Measurements from ENCODE around the gene ESRRA. TPM values are rescaled to one million over a fixed set of nuclear protein-coding genes. Genes with fewer than 3 reads are reported as not detected.

The ESRRA gene
- total and polyA plus RNA-seq, 4 donors: 10.8 to 88.4 (median 73.0) TPM

GRCh38 chr11:64258946-64259532 is 46.3 kb upstream of the ESRRA start:
- TF ChIP-seq CTCF (IDR thresholded peaks at IDR 0.05; ENCODE audit: control extremely low read depth, extremely low read depth): no peak
- Histone ChIP-seq H3K9me3 (ENCODE audit: control insufficient read depth in 4 of 4, insufficient read depth in 3 of 4, low read length in 3 of 4) (no peaks in the 10 kb centered on the region), H3K27ac (ENCODE audit: low read depth in 1 of 2, low read length in 1 of 2) (no peak overlapping the region), H3K27me3 (ENCODE audit: control insufficient read depth in 3 of 3, insufficient read depth in 3 of 3, low read length in 2 of 3) (no peaks in the 10 kb centered on the region), H3K4me1 (ENCODE audit: control insufficient read depth in 5 of 5, insufficient read depth in 5 of 5, low read length in 5 of 5) (no peaks in the 10 kb centered on the region), H3K9ac (ENCODE audit: insufficient read depth in 1 of 2, low read length in 2 of 2) (no peak overlapping the region), H3K36me3 (ENCODE audit: control insufficient read depth in 4 of 4, insufficient read depth in 4 of 4, low read length in 4 of 4) (peaks cover 0 to 78% (median 16%) of the 10 kb centered on the region in 4 donors), H3K4me3 (no peak overlapping the region)
- ATAC-seq (ENCODE audit: insufficient read depth, low FRiP score) (no peak), DNase-seq (no peak)
- 93 to 96% methylated on average over 31 to 32 of the region's 32 CpGs for WGBS, 2 donors

- 83 to 93% methylated on average over 4 of the region's 4 CpGs for WGBS, 2 donors
- no peak for TF ChIP-seq CTCF (IDR thresholded peaks at IDR 0.05; ENCODE audit: control extremely low read depth, extremely low read depth)
- no peaks in the 10 kb centered on the region for H3K27me3 ChIP-seq (ENCODE audit: control insufficient read depth in 3 of 3, insufficient read depth in 3 of 3, low read length in 2 of 3)
- no peaks in the 10 kb centered on the region for H3K9me3 ChIP-seq (ENCODE audit: control insufficient read depth in 4 of 4, insufficient read depth in 3 of 4, low read length in 3 of 4)
- peaks cover 2 to 81% (median 16%) of the 10 kb centered on the region in 4 donors for H3K36me3 ChIP-seq (ENCODE audit: control insufficient read depth in 4 of 4, insufficient read depth in 4 of 4, low read length in 4 of 4)
- no peak overlapping the region for H3K27ac ChIP-seq (ENCODE audit: low read depth in 1 of 2, low read length in 1 of 2)
- no peak overlapping the region for H3K4me3 ChIP-seq
- no peaks in the 10 kb centered on the region for H3K4me1 ChIP-seq (ENCODE audit: control insufficient read depth in 5 of 5, insufficient read depth in 5 of 5, low read length in 5 of 5)
- no peak for ATAC-seq (ENCODE audit: insufficient read depth, low FRiP score)
- no peak for DNase-seq
- H3K9ac ChIP-seq (ENCODE audit: insufficient read depth in 1 of 2, low read length in 2 of 2): no peak overlapping the region
These were observed 45.7 kb upstream of the ESRRA start for GRCh38 chr11:64259533-64260067.

GRCh38 chr11:64260147-64260708 is 45.1 kb upstream of the ESRRA start:
- TF ChIP-seq CTCF (IDR thresholded peaks at IDR 0.05; ENCODE audit: control extremely low read depth, extremely low read depth): no peak
- no peak for DNase-seq

More at GRCh38 chr11:64260147-64260708, 45.1 kb upstream of the ESRRA start:
- Histone ChIP-seq H3K4me1 (ENCODE audit: control insufficient read depth in 5 of 5, insufficient read depth in 5 of 5, low read length in 5 of 5) (no peaks in the 10 kb centered on the region), H3K27ac (ENCODE audit: low read depth in 1 of 2, low read length in 1 of 2) (no peak overlapping the region), H3K4me3 (no peak overlapping the region), H3K9me3 (ENCODE audit: control insufficient read depth in 4 of 4, insufficient read depth in 3 of 4, low read length in 3 of 4) (no peaks in the 10 kb centered on the region), H3K9ac (ENCODE audit: insufficient read depth in 1 of 2, low read length in 2 of 2) (no peak overlapping the region), H3K27me3 (ENCODE audit: control insufficient read depth in 3 of 3, insufficient read depth in 3 of 3, low read length in 2 of 3) (no peaks in the 10 kb centered on the region), H3K36me3 (ENCODE audit: control insufficient read depth in 4 of 4, insufficient read depth in 4 of 4, low read length in 4 of 4) (peaks cover 2 to 78% (median 14%) of the 10 kb centered on the region in 4 donors)
- no peak for ATAC-seq (ENCODE audit: insufficient read depth, low FRiP score)
- 94 to 96% methylated on average over 6 of the region's 6 CpGs for WGBS, 2 donors

Data from lung (tissue), 12 donors.